ENCODE data around the gene CAPN5. TPM values are rescaled to one million over a fixed set of nuclear protein-coding genes. Genes with fewer than 3 reads are reported as not detected.
A peak's percentile ranks its signal among the peaks of the same experiment; 100 is the strongest.

The CAPN5 gene
- total RNA-seq, 1 donor from 2014 or later, result 15.0 TPM

- DNase-seq (ENCODE audit: extremely low spot score in 2 of 2), result no peak
- Histone ChIP-seq H3K4me3 (no peak overlapping the region), H3K36me3 (no peaks in the 10 kb centered on the region), H3K4me1 (peaks cover 13% of the 10 kb centered on the region), H3K27ac (no peak overlapping the region), H3K27me3 (no peaks in the 10 kb centered on the region), H3K9me3 (no peaks in the 10 kb centered on the region)
- TF ChIP-seq, protein P1, sequence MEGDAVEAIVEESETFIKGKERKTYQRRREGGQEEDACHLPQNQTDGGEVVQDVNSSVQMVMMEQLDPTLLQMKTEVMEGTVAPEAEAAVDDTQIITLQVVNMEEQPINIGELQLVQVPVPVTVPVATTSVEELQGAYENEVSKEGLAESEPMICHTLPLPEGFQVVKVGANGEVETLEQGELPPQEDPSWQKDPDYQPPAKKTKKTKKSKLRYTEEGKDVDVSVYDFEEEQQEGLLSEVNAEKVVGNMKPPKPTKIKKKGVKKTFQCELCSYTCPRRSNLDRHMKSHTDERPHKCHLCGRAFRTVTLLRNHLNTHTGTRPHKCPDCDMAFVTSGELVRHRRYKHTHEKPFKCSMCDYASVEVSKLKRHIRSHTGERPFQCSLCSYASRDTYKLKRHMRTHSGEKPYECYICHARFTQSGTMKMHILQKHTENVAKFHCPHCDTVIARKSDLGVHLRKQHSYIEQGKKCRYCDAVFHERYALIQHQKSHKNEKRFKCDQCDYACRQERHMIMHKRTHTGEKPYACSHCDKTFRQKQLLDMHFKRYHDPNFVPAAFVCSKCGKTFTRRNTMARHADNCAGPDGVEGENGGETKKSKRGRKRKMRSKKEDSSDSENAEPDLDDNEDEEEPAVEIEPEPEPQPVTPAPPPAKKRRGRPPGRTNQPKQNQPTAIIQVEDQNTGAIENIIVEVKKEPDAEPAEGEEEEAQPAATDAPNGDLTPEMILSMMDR (IDR thresholded peaks at IDR 0.05), result no peak
- TF ChIP-seq POLR2A (IDR thresholded peaks at IDR 0.05), result no peak
- TF ChIP-seq POLR2AphosphoS5 (IDR thresholded peaks at IDR 0.05; ENCODE audit: insufficient read depth in 1 of 2, low read depth in 1 of 2), result no peak
- intact Hi-C loops (cut with DNase I), result loop anchor here (10.0 kb wide), 1 partner anchor 144 kb away; no protein-coding TSS in a partner anchor
Measured at GRCh38 chr11:77040889-77041288, 25.9 kb upstream of the CAPN5 start.

GRCh38 chr11:77042111-77042726, 24.6 kb upstream of the CAPN5 start:
- H3K9me3 ChIP-seq, result no peaks in the 10 kb centered on the region
- peaks cover 20% of the 10 kb centered on the region for H3K4me1 ChIP-seq
- H3K27ac ChIP-seq, result no peak overlapping the region
- no peak overlapping the region for H3K4me3 ChIP-seq
- no peak for DNase-seq (ENCODE audit: extremely low spot score in 2 of 2)
- TF ChIP-seq POLR2AphosphoS5 (IDR thresholded peaks at IDR 0.05; ENCODE audit: insufficient read depth in 1 of 2, low read depth in 1 of 2), result no peak
- TF ChIP-seq POLR2A (IDR thresholded peaks at IDR 0.05), result no peak
- TF ChIP-seq, protein P1 (IDR thresholded peaks at IDR 0.05), result no peak
- H3K36me3 ChIP-seq, result no peaks in the 10 kb centered on the region
- intact Hi-C loops (cut with DNase I), result loop anchor here (10.0 kb wide), 1 partner anchor 143 kb away; no protein-coding TSS in a partner anchor
- no peaks in the 10 kb centered on the region for H3K27me3 ChIP-seq

DNA sequence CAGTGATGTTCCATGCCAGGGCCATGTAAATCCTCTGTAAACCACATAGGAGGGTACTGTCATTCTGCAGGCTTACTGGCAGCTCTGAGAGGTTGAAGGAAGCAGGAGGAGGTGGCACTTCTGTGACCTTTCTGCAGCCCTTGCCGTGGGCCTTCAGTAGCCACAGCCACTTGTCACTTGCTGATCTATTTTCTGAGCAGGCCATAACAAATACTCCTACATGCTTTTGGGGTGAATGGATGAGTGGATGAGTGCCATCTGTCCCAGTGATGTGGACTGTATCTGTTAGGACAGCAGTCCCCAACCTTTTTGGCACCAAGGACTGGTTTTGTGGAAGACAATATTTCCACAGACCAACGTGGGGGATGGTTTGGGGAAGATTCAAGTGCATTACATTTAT, 22.4 kb upstream of the CAPN5 start:
- H3K4me3 ChIP-seq, result no peak overlapping the region
- H3K27ac ChIP-seq, result no peak overlapping the region
- TF ChIP-seq, protein P1 (IDR thresholded peaks at IDR 0.05), result no peak
- no peak for TF ChIP-seq POLR2A (IDR thresholded peaks at IDR 0.05)
- TF ChIP-seq POLR2AphosphoS5 (IDR thresholded peaks at IDR 0.05; ENCODE audit: insufficient read depth in 1 of 2, low read depth in 1 of 2), result no peak
- no peaks in the 10 kb centered on the region for H3K27me3 ChIP-seq
- intact Hi-C loops (cut with DNase I), result loop anchor here (10.0 kb wide), 1 partner anchor 140 kb away; no protein-coding TSS in a partner anchor
- no peaks in the 10 kb centered on the region for H3K9me3 ChIP-seq
- H3K36me3 ChIP-seq, result no peaks in the 10 kb centered on the region
- DNase-seq (ENCODE audit: extremely low spot score in 2 of 2), result no peak
- H3K4me1 ChIP-seq, result peaks cover 19% of the 10 kb centered on the region

DNA sequence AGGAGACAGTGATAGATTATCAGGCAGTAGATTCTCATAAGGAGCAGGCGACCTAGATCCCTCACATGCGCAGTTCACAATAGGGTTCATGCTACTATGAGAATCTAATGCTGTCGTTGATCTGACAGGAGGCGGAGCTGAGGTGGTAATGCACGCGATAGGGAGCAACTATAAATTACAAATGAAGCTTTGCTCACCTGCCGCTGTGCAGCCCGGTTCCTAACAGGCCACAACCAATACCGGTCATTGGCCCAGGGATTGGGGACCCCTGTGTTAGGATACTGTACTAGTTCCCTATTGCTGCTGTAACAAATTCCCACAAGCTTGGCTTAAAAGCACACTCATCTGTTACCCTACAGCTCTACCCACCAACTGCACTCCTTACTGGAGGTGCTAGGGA, 21.9 kb upstream of the CAPN5 start:
- no peaks in the 10 kb centered on the region for H3K9me3 ChIP-seq
- intact Hi-C loops (cut with DNase I), result loop anchor here (5.0 to 10.0 kb wide), 2 partner anchors 47 to 140 kb away; no protein-coding TSS in a partner anchor
- DNase-seq (ENCODE audit: extremely low spot score in 2 of 2), result no peak
- no peaks in the 10 kb centered on the region for H3K27me3 ChIP-seq
- TF ChIP-seq POLR2A (IDR thresholded peaks at IDR 0.05) (no peak), POLR2AphosphoS5 (IDR thresholded peaks at IDR 0.05; ENCODE audit: insufficient read depth in 1 of 2, low read depth in 1 of 2) (no peak)
- TF ChIP-seq, protein P1 (IDR thresholded peaks at IDR 0.05), result no peak
- H3K36me3 ChIP-seq, result no peaks in the 10 kb centered on the region
- no peak overlapping the region for H3K4me3 ChIP-seq
- peaks cover 14% of the 10 kb centered on the region for H3K4me1 ChIP-seq
- no peak overlapping the region for H3K27ac ChIP-seq

- H3K36me3 ChIP-seq, result no peaks in the 10 kb centered on the region
- TF ChIP-seq POLR2A (IDR thresholded peaks at IDR 0.05) (no peak), POLR2AphosphoS5 (IDR thresholded peaks at IDR 0.05; ENCODE audit: insufficient read depth in 1 of 2, low read depth in 1 of 2) (no peak)
- TF ChIP-seq, protein P1 (IDR thresholded peaks at IDR 0.05), result peak; percentile 19 to 55 (median 49)
- H3K27ac ChIP-seq, result no peak overlapping the region
- no peaks in the 10 kb centered on the region for H3K9me3 ChIP-seq
- peaks cover 9% of the 10 kb centered on the region for H3K4me1 ChIP-seq
- no peak for DNase-seq (ENCODE audit: extremely low spot score in 2 of 2)
- peak overlapping the region in 1 of 2 donors; percentile 6 for H3K4me3 ChIP-seq
- intact Hi-C loops (cut with DNase I), result loop anchor here (5.0 to 10.0 kb wide), 2 partner anchors 46 to 139 kb away; no protein-coding TSS in a partner anchor
- no peaks in the 10 kb centered on the region for H3K27me3 ChIP-seq
Measured at GRCh38 chr11:77046060-77046501, 20.7 kb upstream of the CAPN5 start.
